GM19324 (cell line): ENCODE results near the gene XPNPEP2.

ENCODE experiments used
- ATAC-seq: cut with Tn5 transposase; IDR thresholded peaks from one replicate; pipeline ENCODE4 v1.9.1; 2021; ENCODE audit warnings: mild to moderate bottlenecking, moderate library complexity; ENCODE audit not compliant: unreplicated experiment, low FRiP score

XPNPEP2 gene

DNA sequence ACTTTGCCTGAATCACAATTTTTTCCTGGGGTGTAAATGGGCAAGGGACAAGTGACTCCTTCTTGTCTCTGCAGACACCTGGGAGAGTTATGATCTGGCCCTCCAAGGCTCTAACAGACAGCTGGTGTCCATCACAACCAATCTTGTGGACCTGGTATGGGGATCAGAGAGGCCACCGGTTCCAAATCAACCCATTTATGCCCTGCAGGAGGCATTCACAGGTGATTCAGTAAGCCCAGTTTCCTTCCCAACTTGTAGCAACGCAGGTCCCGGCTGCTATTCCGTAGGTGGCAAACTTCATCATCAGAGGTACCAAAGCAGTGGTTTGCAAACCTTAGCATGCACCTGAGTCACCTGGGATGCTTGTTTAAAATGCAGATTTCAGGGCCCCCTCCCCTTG, 8.8 kb downstream of the XPNPEP2 start:
- no peak for ATAC-seq

DNA sequence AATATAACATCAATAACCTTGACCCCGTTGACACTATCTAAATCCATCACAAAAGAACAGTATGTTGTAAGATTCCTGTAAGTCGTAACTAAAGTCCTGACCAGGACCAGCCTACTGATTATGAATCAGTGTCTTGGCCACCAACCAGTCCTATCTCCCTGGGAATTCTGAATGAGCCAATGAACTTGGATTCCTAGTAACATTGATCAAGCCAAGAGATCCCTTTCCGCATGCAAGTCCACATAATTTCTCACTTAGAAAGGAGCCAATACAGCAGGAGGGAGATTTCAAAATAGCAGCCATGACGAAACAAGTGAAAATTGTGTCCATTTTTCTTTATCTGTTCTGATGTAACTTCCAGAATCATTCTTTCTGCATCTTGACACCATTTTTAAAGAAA, 9.5 kb downstream of the XPNPEP2 start:
- ATAC-seq: no peak

DNA sequence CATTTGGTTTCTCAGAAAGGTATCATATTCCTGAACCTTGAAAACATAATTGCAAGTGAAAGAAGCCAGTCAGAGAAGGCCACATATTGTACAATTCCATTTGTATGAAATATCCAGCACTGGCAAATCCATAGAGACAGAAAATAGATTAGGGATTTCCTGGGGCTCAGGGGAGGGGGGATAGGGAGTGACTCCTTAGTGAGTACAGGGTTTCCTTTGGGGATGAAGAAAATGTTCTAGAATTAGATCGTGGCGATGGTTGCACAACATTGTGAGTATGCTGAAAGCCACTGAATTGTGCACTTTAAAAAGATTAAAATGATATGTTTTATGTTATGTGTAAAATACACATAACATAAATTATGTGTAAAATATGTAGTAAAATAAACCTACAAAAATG, 10.3 kb downstream of the XPNPEP2 start:
- no peak for ATAC-seq

DNA sequence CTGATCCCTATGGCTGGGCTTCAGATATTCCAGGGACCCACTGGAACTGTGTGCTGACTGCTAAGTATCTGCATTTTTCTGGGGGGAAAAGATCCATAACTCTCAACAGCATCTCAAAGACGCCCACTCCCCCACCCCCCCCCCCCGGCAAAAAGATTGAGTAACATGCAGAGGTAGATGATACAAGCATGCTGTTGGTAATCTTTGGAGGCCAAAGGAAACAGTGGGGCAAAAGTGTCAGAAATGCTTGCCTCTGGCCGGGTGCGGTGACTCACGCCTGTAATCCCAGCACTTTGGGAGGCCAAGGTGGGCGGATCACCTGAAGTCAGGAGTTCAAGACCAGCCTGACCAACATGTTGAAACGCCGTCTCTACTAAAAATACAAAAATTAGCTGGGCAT, 12.2 kb downstream of the XPNPEP2 start:
- no peak for ATAC-seq

DNA sequence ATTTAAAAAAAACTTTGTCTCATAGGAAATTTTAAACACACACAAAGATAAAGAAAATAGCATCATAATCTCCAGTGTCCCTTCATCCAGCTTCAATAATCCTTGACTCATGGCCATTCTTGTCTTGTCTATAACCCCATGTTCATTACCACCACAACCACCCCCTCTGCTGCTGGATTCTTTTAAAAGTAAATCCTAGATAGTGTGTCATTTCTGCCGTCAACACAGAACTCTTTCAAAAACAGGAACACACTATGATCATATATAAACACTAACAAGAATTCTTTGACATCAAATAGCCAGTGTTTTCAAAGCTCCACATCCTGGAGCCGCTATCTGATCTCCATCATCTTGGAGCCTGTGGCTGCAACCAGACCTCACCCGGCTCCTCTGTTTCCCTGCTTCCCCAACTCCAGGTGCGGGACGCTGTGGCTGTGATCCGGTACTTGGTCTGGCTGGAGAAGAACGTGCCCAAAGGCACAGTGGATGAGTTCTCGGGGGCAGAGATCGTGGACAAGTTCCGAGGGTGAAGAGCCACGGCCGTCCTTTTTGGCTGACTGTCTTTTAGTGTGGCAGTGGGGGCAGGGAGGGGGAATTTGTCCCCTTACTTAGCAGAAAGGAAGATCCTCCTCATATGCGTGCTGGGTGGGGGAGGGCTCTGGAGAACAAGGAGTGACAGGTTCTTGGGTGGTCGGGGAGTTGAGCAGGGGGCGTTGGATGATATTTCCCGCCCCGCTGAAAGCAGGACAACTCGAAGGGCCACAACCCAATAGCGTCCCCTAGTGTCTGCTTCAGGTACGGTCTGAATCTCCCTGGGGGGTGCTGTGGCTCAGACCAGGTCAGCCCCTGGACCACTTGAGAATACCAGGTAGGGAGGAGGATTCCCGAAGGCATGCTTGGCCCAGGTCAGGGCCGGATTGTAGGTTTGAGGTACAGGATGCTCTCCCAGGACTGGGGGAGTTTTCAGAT, 15.6 kb downstream of the XPNPEP2 start:
- no peak for ATAC-seq

DNA sequence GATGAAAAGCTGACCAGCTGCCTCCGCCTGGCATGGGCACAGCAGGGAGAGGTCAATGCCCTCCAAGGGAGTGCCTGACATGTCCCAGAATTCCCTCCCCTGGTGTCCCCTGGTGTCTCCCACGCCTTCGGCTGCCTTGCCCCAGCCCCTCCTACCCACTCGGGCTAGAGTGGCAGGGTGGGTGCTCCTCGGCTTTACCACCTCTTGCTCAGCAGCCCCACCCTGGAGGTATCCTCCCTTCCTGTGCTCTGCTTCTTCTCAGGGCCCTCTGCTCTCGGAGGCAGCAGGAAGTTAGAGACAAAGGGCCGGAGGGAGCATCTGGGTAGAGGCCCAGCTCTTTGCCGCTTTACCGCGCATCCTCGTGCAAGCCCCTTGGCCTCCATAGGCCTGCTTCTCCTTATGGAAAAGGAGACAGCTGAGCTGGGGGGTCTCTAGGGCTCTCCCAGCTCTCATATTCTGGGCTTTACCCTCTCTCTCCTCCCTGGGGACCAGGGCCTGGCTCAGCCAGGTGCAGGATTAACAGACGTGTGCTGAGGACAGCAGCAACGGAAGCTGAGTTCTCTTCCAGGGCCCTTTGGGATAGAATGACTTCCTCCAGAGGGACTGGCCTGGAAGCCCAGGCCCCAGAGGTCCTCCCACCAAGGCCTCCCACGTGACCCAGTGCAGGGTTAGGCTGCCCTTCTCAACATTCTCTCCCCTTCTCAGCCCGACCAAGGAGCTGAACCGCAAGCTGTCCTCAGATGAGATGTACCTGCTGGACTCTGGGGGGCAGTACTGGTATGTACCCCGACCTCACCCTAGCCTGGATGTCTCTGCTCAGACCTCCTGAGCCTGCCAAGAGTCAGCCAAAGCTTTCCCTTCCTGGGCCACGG, 17.2 kb downstream of the XPNPEP2 start:
- ATAC-seq: no peak

DNA sequence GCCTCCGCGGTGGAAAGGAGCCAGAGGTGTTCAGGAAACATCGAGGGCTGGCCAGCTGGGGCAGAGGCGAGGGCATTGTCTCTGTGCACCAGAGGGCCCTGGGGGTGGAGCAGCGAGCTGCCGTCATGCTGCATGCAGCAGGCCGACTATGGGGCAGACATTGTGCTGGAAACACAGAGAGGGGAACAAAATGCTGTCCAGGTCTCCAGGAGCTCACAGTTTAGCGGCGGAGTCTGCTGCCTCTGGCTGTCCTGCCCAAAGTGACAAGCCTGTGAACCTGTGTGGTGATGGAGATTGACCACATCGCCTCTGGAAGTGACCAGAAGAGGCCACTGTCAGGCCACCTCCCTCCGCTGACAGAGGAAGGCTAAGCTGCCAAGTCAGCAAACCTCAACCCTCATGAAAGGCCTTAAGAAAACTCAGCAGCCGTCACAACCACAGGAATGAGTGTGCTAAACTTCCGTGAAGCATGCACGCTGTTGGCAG, 20.8 kb downstream of the XPNPEP2 start:
- ATAC-seq: no peak

DNA sequence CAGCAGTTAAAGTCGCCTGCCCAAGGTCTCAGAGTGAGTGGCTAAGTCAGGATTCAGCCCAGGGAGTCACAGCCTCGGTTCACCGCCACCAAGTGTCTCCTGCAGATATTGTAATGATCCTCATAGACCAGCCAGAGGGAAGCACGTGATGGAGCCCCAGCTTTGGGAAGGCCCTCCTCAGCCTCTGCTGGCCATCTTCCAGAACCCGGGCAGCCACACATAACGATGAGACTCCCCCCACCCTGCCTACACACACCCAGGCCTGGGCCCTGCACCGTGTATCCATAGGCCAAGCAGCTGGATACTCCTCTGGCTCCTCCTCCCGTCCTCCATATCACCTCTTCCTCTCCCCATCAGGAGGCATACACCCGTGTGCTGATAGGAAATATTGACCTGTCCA, 21.4 kb downstream of the XPNPEP2 start:
- ATAC-seq: no peak

DNA sequence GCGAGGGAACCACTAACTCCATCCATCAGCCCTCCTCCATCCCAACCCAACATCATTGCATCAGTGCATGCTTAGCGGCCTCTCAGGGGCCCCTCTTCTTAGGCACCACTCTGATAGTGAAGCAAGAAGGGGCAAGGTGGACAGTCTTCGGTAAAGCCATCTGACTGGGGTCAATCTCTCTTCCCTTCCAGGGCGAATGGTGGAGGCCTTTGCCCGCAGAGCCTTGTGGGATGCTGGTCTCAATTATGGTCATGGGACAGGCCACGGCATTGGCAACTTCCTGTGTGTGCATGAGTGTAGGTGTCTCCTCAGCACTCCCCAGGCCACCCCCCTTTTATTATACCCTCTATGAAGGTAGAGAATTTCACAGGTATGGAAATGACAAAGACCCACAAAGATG, 22.2 kb downstream of the XPNPEP2 start:
- no peak for ATAC-seq

DNA sequence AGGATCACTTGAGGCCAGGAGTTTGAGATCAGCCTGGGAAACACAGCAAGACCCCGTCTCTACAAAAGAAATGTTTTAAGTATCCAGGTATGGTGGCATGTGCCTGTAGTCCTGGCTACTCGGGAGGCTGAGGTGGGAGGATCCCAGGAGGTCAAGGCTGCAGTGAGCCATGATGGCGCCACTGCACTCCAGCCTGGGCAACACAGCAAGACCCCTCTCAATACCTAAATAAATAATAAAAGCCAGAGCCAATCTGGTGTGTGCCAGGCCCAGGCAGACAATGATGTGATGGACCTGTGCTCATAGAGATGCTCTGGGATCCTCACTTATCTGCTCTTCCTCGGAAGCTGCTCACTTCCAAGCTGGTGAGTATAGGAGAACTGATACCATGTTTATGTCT, 22.8 kb downstream of the XPNPEP2 start:
- ATAC-seq: no peak

DNA sequence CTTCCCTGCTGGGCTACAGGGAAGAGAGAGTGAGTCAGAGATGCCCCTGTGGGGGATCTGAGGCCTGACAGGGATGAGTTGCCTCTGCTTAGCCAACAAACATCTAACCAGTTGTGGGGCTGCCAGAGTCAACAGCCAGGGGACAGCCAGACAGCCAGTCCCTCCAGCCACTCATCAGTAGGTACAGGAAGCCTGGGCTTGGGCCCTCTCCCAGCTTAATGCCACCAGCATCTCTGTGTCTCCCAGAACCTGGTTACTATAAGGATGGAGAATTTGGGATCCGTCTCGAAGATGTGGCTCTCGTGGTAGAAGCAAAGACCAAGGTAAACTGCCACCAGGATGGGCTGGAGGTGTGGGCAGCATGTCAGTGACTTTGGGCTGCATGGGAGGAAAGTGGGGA, 23.7 kb downstream of the XPNPEP2 start:
- no peak for ATAC-seq

DNA sequence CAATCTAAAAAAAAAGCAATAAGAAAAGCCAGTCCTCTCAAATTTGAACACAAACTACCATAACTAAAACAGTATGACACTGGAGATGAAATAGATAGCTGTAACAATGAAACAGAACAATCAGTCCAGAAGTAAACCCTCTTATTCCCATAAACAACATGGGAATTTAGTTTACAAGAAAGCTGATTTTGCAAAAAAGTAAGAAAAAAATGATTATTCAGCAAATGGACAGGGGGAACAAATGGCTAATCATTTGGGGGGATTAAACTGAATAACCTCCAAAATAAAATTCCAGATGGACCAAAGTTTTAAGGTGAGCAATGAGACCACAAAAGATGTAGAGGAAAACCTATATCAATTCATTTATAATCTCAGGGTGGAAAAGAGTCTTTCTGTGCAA, 24.9 kb downstream of the XPNPEP2 start:
- ATAC-seq: no peak

DNA sequence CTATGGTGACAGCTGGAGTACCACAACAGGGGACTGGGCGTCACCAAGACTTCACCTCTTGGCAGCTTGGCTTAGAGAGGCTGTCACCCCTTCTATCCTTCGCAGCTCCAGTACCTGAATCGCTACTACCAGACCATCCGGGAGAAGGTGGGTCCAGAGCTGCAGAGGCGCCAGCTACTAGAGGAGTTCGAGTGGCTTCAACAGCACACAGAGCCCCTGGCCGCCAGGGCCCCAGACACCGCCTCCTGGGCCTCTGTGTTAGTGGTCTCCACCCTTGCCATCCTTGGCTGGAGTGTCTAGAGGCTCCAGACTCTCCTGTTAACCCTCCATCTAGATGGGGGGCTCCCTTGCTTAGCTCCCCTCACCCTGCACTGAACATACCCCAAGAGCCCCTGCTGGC, 29.4 kb downstream of the XPNPEP2 start:
- ATAC-seq: no peak

DNA sequence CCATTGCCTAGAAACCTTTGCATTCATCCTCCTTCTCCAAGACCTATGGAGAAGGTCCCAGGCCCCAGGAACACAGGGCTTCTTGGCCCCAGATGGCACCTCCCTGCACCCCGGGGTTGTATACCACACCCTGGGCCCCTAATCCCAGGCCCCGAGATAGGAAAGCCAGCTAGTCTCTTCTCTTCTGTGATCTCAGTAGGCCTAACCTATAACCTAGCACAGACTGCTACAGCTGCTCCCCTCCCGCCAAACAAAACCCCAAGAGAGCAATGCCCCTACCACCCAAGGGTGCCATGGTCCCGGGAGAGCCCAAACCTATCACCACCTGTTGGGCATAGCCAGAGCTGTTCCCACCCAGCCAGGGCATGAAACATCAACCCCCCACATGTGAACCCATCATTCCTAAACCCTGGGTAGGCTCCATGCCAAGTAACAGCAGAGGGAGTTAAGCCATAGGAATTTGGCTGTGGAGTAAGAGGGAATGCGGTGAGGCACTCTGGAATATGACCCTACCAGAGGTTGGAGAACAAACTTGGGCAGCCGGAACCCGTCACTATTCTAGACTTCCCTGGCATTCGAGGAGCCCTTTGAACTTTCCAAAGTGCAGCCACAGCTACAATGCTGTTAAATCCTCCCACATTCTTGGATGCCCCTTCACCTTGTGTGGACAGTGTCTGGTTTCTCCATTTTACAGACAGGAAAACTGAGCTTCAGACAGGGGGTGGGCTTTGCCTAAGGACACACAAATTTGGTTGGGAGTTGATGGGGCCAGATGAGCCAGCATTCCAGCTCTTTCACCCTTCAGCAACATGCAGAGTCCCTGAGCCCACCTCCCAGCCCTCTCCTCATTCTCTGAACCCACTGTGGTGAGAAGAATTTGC, 30.0 kb downstream of the XPNPEP2 start:
- no peak for ATAC-seq

DNA sequence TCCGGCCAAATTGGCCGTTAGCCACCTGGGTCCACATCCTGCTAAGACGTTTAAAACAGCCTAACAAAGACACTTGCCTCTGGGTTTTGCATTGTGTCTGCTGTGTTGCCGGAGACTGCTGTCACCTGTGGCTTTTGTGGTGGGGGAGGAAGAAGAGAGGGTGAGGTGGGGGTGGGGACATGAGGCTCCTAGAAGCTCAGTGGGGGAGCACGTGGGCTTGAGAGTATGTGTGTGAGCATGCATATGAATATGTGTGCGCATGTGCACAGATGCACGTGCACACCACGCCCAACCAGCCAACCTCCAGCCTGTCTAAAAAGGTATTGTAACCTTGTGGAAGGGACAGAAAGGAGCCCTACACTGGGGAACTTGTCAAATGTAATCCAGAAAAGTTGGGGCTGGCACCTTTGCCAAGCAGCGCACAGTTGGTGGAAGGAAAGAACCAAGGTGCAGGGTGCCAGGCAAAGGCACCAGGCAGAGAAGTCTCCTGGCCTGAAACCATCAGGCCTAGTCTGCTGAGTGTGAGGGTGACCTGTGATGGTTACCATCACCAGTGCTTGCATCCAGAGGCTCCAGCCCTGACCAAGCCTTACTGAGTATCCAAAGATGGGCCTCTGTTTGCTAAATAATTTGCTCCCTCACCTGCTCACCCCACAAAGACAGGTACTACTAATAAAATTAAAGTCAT, 30.8 kb downstream of the XPNPEP2 start:
- ATAC-seq: peak; percentile 50

DNA sequence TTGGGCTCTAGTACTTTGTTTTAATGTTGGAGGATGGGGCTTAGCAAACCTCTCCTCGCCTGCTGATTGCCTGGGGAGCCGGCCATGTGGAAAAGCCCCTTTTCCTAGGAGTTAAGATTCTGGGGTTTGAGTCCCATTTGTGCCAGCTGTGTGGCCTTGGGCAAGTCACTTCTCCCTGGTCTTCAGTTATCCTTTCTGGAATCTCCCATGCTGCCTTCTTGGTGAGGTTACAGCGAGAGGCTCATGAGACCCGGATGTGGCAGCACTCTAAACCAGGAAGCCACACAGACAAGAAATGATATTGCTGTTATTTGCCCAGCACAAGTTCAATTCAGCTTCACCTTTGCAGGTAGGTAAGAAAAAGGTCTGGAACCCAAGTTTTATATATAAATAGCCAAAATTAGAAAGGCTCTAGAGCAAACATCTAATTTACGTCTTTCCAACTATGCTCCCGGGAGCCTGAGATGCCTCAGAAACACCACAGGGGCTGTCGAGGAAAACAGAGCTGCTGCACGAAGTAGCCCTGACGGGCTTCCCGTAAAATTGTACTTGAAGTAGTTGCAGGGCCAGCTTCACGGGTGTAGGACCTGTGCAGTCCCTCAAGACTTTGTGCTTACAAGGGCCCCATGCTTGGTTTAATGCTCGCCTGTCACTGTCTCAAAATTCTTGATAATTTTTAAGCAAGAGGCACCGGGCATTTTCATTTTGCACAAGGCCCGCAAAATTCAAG, 32.7 kb downstream of the XPNPEP2 start:
- ATAC-seq: no peak

DNA sequence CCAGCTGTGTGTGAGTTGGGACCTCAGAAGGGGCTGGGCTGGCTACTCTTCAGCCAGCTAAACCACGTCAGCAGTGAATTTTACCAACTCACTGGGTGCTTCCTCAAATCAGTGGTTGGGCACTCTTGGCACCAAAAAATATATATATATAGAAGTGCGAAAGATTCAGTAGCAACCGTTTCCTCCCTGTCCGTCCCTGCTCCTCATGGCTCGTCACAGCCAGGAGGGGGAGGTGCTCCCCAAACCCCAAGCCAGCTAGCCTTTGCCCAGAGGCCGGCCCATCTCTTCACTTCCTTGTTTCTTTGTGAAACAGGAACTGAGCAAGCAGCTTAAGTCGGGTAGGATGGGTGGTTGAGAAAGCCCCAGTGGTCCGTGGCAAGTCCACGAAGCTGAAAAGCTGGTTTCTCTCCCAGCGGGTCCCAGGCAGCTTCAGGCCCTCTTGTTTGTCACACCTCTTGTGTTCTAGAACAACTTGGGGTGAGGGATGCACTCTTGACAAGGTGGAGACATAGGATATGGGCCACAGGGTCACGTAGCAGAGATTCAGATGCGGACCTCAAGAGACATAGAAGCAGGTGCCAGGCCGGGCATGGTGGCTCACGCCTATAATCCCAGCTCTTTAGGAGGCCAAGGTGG, 34.1 kb downstream of the XPNPEP2 start:
- ATAC-seq: peak; percentile 70

DNA sequence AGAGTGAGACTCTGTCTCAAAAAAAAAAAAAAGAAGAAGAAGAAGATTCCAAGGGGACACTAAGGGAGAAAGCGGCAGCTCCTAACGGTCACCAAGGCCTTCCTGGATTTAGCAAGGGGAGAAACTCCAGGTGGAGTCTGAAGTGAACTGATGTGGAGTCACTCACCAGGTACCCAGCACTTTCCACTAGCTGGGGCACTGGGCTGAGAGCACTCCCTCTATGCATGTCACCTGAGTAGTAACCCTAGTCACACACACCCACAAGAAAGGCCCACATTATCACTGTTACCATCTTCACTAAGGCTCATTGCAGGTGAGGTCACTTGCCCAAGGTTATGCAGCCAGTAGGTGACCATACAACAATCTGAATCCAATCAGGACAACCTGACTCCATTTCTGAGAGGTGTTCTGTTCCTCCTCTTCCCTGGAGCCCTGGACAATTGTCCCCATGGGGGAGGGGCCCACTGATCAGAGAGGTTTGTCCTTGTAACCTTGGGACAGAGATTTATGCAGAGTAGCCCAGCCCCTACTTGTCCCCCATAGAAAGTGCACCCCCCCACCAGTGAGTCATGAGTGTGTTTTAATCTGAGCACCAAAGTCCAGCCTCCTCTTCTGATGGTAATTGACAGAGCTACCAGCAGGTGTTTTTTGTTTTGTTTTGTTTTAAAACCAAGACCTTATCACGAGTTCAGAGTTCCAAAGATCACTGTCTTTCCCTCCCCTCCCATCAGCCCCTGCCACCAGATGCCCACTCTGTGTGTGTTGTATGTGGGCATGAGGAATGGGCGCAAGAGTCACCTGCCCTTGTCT, 35.1 kb downstream of the XPNPEP2 start:
- no peak for ATAC-seq
